Measurements from ENCODE around the gene DDC. TPM values are rescaled to one million over a fixed set of nuclear protein-coding genes. Genes with fewer than 3 reads are reported as not detected.

The DDC gene
- polyA plus RNA-seq, 1 donor (not counting 4 experiments of a cell fraction or from before 2014, with no cell fraction given), result not detected

DNA sequence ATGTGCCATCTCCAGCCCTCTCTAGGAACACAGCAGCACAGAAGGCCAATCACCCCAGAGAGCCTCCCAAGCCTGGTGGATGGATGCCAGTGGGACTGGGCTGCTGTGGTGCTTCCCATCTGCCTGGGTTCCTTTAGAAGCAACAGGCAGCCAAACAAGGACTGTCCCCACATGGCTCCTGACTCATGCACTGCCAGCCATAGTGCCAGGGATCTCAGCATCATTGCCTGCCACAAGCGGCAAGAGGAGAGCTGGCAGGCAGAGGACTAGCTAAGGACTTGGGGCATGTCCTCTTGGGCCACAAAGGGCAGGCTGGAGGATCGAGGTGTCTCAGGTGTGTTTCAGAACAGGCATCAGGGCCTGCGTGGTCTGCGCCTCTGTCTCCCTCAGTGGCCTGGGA lies 91.7 kb downstream of the DDC start:
- Histone ChIP-seq H3K27ac (ENCODE audit: control insufficient read depth, insufficient read depth, low read length) (no peak overlapping the region), H3K79me2 (ENCODE audit: control insufficient read depth, insufficient read depth, low read length) (no peaks in the 10 kb centered on the region), H3K4me2 (ENCODE audit: control insufficient read depth, extremely low read depth, insufficient read depth, low read depth, low read length) (no peak overlapping the region), H2AFZ (ENCODE audit: control insufficient read depth, low read length) (no peak overlapping the region), H3K27me3 (ENCODE audit: control insufficient read depth, extremely low read depth, insufficient read depth, low read length) (peaks cover 21% of the 10 kb centered on the region), H3K36me3 (ENCODE audit: control insufficient read depth in 2 of 2, extremely low read depth in 1 of 2, insufficient read depth in 2 of 2, low read length in 2 of 2) (no peaks in the 10 kb centered on the region), H3K9me3 (ENCODE audit: control insufficient read depth, low read depth, low read length) (no peaks in the 10 kb centered on the region), H3K9ac (ENCODE audit: control insufficient read depth, extremely low read depth, insufficient read depth, low read length) (no peak overlapping the region), H3K9me1 (ENCODE audit: control insufficient read depth, extremely low read depth, insufficient read depth, low read length) (no peaks in the 10 kb centered on the region), H4K20me1 (ENCODE audit: control insufficient read depth, extremely low read depth, insufficient read depth, low read length) (peaks cover 3% of the 10 kb centered on the region), H3K4me1 (ENCODE audit: control insufficient read depth, extremely low read depth, insufficient read depth, low read length) (no peaks in the 10 kb centered on the region), H3K4me3 (ENCODE audit: control insufficient read depth in 2 of 3, extremely low read depth in 1 of 3, insufficient read depth in 2 of 3, low read depth in 1 of 3, low read length in 3 of 3) (no peak overlapping the region)
- dilution Hi-C loops (cut with MboI; ENCODE audit: extremely low pct_ligation_motif_present, low sequenced_read_pairs), result no loop called here
- DNase-seq (ENCODE audit: low read depth, low spot score) (no peak), FAIRE-seq (no peak)
- TF ChIP-seq EZH2 (IDR thresholded peaks at IDR 0.05; ENCODE audit: low read length), result no peak
- no peak for TF ChIP-seq CTCF (optimal IDR thresholded peaks at IDR 0.05 in 1 of 3, IDR thresholded peaks at IDR 0.05 in 1 of 3, conservative IDR thresholded peaks at IDR 0.05 in 1 of 3; ENCODE audit: extremely low read depth in 1 of 3, insufficient read depth in 2 of 3, low read length in 3 of 3)

- DNase-seq (ENCODE audit: low read depth, low spot score), result no peak
- no peak overlapping the region for H3K9ac ChIP-seq (ENCODE audit: control insufficient read depth, extremely low read depth, insufficient read depth, low read length)
- no peaks in the 10 kb centered on the region for H3K9me1 ChIP-seq (ENCODE audit: control insufficient read depth, extremely low read depth, insufficient read depth, low read length)
- no peaks in the 10 kb centered on the region for H3K36me3 ChIP-seq (ENCODE audit: control insufficient read depth in 2 of 2, extremely low read depth in 1 of 2, insufficient read depth in 2 of 2, low read length in 2 of 2)
- peaks cover 21% of the 10 kb centered on the region for H3K27me3 ChIP-seq (ENCODE audit: control insufficient read depth, extremely low read depth, insufficient read depth, low read length)
- H2AFZ ChIP-seq (ENCODE audit: control insufficient read depth, low read length), result no peak overlapping the region
- dilution Hi-C loops (cut with MboI; ENCODE audit: extremely low pct_ligation_motif_present, low sequenced_read_pairs), result no loop called here
- no peak overlapping the region for H3K4me2 ChIP-seq (ENCODE audit: control insufficient read depth, extremely low read depth, insufficient read depth, low read depth, low read length)
- H3K27ac ChIP-seq (ENCODE audit: control insufficient read depth, insufficient read depth, low read length), result no peak overlapping the region
- no peak for TF ChIP-seq CTCF (optimal IDR thresholded peaks at IDR 0.05 in 1 of 3, IDR thresholded peaks at IDR 0.05 in 1 of 3, conservative IDR thresholded peaks at IDR 0.05 in 1 of 3; ENCODE audit: extremely low read depth in 1 of 3, insufficient read depth in 2 of 3, low read length in 3 of 3)
- TF ChIP-seq EZH2 (IDR thresholded peaks at IDR 0.05; ENCODE audit: low read length), result no peak
- H4K20me1 ChIP-seq (ENCODE audit: control insufficient read depth, extremely low read depth, insufficient read depth, low read length), result peaks cover 3% of the 10 kb centered on the region
- no peaks in the 10 kb centered on the region for H3K79me2 ChIP-seq (ENCODE audit: control insufficient read depth, insufficient read depth, low read length)
- no peaks in the 10 kb centered on the region for H3K9me3 ChIP-seq (ENCODE audit: control insufficient read depth, low read depth, low read length)
- H3K4me1 ChIP-seq (ENCODE audit: control insufficient read depth, extremely low read depth, insufficient read depth, low read length), result no peaks in the 10 kb centered on the region
- H3K4me3 ChIP-seq (ENCODE audit: control insufficient read depth in 2 of 3, extremely low read depth in 1 of 3, insufficient read depth in 2 of 3, low read depth in 1 of 3, low read length in 3 of 3), result no peak overlapping the region
- no peak for FAIRE-seq
Measured at GRCh38 chr7:50472427-50472826, 92.8 kb downstream of the DDC start.

All from keratinocyte (primary cell).